HG03342 (cell line): ENCODE results near the gene TRAPPC6A.
A peak's percentile ranks its signal among the peaks of the same experiment; 100 is the strongest.

Experiments
- ATAC-seq: cut with Tn5 transposase; IDR thresholded peaks from one replicate; pipeline ENCODE4 v1.9.1; 2021; ENCODE audit warnings: mild to moderate bottlenecking, moderate library complexity; ENCODE audit not compliant: unreplicated experiment

The TRAPPC6A gene, protein sequence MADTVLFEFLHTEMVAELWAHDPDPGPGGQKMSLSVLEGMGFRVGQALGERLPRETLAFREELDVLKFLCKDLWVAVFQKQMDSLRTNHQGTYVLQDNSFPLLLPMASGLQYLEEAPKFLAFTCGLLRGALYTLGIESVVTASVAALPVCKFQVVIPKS

DNA sequence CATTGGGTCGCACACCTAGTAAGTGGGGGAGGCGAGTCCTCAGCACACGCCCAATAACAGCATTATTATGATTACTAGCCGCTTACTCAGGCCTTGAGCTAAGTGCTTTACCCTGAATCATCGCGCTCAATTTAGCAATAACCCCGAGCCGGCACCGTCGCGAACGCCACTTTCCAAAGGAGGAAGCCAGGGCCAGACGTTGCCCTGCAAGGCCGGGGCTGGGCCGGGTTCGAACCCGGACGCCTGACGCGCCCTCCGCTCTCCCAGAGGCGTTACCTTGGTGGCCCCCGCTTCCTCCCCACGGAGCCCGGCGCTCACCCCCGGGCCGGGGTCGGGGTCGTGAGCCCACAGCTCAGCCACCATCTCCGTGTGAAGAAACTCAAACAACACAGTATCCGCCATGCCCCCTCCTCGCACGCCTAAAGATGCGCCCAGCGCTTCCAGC, at the start of gene TRAPPC6A:
TSS of gene TRAPPC6A (minus strand) at position 421 of the 445 bp plus-strand sequence. CDS start at position 402, 19 bp downstream.
- ATAC-seq, result peak; percentile 7

DNA sequence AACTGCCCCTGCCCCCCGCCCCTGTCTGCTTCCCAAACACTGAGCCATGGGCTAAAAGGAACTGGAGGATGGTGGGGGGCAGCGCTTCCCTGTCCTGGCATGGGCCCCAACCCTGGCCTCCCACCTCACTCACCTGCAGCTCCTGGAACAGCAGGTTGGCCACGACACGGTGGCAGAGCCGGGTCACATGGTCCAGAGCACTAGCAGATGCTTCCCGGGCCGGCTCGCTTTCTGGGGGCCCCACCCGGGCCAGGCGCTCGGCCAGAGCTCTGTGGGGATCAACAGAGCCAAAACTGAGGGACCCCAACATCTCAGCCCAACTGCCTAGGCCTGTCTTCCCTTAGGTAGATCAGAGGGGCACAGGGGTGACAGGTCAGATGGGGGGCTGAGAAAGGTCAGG, 46.6 kb upstream of the TRAPPC6A start:
- ATAC-seq, result no peak

DNA sequence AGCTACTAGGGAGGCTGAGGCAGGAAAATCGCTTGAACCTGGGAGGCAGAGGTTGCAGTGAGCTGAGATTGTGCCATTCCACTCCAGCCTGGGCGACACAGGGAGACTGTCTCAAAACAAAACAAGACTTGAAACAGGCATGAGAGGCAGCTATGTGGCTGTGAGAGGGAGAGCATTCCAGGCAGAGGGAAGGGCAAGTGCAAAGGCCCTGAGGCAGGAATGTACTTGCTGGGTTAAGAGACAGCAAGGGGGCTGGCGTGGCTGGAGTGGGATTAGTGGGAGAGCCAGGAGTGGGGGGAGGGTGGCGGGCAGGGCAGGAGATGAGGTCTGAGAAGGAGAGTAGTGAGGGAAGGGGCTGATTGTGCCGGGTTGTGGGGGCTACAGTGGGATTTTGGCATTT, 45.8 kb upstream of the TRAPPC6A start:
- ATAC-seq, result no peak

DNA sequence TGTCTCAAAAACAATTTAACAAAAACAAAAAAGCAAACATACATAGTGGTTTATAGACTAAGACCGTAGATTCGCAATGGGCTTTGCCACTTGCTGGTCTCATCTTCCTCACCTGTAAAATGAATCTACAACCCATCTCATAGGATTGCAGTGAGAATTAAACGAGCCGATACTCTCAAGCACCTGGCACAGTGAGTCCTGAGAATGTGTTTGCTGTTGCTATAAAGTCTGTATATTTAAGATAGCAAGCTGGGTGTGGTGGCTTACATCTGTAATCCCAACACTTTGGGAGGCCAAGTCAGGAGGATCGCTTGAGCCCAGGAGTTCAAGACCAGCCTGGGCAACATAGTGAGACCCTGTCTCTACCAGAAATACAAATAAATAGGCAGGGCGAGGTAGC, 44.7 kb upstream of the TRAPPC6A start:
- no peak for ATAC-seq

DNA sequence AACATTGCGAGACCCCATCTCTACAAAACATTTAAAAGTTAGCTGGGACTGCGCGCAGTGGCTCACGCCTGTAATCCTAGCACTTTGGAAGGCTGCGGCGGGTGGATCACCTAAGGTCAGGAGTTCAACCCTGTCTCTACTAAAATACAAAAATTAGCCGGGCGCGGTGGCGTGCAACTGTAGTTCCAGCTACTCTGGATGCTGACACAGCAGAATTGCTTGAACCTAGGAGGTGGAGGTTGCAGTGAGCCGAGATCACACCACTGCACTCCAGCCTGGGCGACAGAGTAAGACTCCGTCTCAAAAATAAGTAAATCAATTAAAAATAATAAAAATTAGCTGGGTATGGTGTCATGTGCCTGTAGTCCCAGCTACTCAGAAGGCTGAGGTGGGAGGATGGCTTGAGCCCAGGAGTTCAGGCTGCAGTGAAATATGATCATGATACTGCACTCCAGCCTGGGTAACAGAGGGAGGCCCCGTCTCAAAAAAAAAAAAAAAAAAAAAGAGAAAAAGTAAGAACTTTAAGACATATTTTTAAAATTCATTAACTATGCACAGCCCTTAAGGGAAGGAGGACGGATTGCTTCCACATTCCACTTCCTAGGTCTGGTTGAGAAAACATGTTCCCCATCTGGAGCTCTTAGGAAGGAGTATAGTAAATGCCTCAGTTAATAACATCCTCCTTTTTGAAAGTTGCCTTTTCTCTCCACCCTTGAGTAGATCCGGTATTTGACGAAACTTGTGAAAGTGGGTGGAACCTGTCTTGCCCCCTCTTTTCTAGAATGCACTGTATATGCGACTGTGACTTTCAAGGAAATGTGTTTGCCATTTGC, 41.1 kb upstream of the TRAPPC6A start:
- ATAC-seq, result no peak

DNA sequence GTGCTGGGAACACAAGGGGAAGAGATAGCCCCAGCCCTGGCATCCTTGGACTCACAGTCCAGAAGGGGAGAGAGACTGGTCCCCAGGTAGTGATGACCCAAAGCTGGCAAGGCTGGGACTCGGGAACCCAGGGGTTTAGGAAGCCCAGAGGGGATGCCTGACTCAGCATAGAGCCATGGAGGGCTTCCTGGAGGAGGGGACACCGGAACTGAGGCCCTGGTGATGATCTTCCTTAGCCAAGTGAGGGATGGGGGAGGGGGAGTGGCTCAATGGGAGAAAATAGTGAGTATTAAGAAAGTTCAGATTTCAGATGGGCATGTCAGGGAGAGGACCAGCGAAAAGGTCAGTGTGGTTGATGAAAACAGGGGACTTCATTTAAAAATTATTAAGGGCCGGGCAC, 40.4 kb upstream of the TRAPPC6A start:
- ATAC-seq, result no peak

DNA sequence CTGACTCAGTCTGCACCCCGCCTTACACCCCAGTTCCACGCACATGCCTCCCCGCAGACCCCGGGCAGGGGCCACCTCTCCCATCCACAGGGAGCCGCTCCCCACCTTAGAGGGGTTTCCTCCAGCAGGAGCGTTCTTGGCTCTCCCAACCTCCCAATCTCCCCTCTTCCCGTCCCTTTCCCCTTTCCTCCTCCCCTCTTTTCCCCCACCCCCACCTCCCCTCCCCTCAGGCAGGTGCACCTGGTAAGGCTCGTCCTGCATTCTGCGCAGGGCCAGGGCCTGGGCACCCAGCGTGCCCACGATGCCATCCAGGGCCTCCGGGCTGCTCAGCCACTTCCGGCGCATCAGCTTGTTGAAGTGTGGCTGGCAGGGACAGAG, 39.9 kb upstream of the TRAPPC6A start:
- no peak for ATAC-seq

DNA sequence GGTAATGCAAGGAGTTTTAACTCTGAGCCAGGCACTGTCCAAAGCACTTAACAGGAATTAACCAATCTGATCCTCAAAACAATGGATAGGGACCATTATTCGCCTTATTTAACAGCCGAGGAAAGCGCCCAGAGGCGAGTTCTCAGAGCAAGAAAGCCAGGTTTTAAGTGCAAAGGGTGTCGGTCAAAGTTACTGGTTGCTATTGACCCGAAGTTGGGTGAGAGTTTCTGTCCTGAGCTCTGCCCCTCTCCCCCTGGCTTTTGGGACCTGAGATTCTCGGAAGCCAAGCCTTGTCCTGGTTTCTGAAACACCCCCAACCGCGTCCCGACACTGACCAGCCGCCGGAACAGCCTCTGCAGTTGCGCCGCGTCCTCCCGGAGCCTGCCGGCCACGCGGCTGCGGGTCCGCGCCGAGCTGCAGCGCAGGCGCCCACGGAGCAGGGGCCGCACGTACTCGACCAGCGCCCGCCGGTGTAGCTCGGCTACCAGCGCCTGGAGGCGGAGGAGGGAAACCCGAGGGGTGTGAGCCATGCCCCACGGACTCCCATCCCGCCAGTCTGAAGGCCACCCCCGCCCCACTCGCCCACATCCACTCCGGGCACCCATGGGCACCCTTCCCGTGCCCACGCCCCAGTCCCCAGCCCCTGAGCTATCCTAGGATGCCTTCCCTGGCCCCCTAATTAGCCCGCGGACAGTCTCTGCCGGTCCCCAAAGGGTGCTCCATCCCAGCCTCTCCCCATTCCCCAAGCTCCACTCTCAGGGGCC, 39.3 kb upstream of the TRAPPC6A start:
- no peak for ATAC-seq

DNA sequence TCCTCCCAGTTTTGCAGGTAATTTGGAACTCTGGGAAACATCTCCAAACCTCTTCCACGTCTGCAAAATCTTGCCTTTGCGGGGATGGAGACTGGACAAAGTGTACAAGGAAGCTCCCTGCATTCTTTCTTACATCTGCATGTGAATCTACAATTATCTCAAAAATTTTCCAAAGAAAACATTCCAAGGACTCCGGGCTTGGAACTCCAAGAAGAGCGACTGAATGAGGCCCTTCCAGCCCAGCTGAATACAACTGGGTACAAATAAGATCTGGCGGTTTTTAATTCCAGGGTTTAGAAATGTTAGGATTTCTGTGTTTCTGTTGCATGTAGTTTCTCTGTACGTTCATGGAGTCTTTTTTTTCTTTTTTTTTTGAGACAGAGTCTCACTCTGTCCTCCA, 38.6 kb upstream of the TRAPPC6A start:
- ATAC-seq, result no peak

DNA sequence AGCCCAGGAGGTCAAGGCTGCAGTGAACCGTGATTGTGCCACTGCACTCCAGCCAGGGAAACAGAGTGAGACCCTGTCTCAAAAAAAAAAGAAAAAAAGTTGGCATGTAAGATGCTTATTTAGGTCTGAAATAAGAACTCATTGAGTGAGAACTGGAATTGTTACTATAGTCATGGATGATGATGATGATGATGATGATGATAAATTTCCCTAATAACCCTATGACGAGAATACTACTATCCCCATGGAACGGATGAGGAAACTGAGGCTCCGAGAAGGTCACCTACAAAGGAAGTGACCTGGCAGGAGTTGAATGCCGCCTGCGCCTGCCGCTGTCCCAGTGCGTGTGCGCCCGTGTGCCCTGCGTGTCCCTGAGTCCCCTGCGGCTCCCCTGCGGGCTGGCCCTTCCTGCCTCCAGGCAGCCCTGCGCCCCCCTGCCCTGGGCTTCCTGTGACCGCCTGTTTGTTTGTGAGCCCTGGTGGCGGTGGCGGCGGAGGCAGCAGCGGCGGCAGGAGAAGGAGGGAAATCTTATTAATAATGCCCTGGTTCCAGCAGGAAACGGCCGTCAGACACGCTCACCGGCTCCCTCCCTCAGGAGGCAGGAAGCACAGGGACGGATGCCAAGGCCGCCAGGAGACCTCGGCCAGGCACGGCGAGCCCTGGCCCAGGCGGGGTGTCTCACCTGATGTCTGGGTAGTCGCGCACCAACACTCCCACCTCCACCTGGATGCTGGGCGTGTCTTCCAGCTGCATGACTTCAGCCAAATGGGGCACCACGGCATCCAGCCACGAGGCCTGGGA, 37.6 kb upstream of the TRAPPC6A start:
- ATAC-seq, result no peak

DNA sequence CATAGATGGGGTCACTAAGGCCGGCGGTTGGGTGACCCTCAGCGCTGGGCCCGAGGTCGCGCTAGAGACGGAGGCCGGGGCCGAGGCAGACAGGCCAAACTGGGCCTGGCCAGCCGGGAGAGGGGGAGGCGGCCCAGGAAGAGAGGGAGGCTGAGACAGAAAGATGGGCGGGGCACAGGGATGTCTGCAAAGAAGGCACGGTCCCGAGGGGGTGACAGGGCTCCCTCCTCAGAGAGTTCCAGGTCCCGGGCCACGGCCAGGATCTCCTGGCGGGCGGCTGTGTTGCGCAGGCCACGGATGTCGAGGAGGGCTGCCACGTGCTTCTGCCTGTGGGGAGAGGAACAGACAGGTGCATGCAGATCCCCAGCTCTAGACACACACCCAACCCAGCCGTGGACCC, 35.0 kb upstream of the TRAPPC6A start:
- ATAC-seq, result no peak

DNA sequence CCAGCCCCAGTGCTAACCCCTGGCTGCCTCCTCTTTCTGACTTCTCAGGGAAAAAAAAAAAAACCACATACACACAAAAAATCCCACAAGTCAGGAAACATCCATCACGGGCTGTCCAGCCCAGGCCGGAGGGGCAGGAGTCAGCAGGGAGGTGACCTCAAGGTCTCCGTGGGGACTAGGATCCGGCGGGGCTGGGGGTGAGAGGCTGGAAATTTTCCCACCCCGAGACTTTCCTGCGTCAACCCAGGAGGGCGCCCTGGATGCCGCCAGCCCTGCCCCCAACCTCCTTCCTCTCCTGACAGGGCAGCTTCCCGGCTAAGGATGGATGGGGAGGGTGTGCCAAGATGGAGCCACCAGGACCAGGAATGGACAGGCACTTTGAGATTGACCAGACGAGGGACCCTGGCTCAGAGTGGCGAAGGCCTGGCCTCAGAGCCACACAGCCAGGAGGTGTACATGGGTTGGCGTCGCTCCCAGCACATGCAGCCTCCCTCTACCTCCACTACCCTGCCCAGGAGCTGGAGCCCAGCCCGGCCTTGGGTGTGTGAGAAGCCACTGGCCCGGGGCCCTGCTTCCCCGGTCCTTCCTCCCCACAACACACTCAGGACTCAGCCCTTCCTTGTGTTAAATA, 33.8 kb upstream of the TRAPPC6A start:
- no peak for ATAC-seq

DNA sequence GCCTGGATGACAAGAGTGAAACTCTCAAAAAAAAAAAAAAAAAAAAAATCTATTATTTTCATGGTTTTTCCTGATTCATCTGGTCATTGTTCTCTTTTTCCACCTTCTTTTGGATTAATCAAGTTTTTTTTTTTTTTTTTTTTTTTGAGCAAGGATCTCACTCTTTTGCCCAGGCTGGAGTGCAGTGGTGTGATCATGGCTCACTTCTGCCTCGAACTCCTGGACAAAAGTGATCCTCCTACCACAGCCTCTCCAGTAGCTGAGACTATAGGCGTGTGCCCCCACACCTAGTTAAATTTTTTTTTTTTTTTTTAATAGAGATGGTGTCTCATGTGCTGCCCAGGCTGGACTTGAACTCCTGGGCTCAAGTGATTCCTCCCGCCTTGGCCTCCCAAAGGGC, 28.3 kb upstream of the TRAPPC6A start:
- no peak for ATAC-seq

DNA sequence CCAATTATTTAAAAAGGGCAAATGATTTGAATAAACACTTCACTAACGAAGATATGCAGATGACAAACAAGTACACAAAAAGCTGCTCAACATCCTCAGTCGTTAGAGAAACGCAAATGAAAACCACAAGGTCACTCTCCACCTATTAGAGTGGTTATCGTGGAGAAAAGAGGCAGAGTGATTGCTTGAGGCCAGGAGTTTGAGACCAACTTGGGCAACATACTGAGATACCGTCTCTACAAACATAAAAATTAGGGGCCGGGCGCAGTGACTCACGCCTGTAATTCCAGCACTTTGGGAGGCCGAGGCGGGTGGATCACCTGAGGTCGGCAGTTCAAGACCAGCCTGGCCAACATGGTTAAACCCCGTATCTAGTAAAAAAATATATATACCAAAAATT, 27.8 kb upstream of the TRAPPC6A start:
- no peak for ATAC-seq

DNA sequence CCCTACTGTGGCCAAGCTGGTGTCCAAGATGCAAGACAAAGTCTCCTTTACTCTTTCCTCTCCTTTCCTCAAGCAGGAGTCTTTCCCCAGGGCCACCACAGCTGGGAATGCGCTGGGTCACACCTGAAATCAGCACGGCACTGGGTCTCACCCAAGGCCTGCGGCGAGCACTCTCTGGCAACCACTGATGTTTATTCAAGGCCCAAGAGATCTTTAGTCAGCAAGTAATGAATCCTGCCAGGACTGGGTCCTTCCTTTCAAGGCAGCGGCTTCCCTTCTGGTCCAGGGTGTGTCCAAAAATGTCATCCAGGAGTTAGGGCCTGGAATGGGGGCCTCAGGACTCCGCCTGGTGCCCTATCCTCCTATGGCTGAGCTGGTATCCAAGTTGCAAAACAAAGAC, 24.6 kb upstream of the TRAPPC6A start:
- no peak for ATAC-seq

DNA sequence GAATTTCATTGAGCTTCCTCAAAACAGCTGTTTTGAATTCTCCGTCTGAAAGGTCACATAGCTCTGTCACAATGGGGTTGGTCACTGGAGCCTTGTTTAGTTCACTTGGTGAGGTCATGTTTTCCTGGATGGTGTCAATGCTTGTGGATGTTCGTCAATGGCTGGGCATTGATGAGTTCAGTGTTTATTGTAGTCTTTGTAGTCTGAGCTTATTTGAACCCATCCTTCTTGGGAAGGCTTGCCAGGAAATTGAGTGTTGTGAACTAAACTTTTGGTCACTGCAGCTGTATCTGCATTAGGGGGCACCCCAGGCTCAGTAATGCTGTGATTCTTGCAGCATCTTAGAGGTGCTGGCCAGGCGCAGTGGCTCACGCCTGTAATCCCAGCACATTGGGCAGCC, 22.5 kb upstream of the TRAPPC6A start:
- ATAC-seq, result no peak

DNA sequence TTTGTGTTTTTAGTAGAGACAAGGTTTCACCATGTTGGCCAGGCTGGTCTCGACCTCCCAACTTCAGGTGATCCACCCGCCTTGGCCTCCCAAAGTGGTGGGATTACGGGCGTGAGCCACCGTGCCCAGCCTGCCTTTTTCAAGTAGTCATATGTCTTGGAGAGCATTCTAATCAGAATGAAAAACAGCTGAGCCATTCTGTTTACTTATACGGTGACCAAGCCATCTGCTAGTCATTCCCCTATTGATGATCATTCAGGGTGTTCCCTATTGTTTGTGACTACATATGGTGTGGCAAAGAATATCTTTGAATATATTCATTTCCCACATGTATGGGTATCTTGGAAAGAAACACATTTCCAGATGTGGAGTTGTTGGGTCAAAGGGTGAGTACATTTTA, 17.7 kb upstream of the TRAPPC6A start:
- ATAC-seq, result no peak

DNA sequence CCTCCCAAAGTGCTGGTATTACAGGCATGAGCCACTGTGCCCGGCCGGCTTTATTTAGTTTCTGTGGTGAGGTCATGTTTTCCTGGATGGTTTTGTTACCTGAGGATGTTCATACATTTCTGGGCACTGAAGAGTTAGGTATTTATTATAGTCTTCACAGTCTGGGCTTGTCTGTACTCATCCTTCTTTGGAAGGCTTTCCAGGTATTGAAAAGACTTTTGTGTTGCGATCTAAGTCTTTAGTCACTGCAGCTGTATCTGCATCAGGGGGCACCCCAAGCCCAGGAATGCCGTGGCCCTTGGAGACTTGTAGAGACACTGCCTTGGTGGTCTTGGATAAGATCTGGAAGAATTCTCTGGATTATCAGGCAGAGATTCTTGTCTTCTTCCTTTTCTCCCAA, 13.3 kb upstream of the TRAPPC6A start:
- ATAC-seq, result no peak

DNA sequence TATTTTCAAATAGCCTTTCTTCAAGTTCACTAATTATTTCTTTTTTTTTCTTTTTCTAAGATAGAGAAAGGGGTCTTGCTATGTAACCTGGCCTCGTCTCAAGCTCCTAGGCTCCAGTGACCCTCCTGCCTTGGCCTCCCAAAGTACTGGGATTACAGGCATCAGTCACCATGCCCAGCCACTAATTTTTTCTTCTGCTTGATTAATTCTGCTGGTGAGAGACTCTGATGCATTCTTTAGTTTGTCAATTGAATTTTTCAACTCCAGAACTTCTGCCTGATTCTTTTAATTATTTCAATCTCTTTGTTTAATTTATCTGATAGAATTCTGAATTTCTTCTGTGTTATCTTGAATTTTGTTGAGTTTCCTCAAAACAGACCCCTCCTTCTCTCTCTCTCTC, 11.9 kb upstream of the TRAPPC6A start:
- no peak for ATAC-seq

DNA sequence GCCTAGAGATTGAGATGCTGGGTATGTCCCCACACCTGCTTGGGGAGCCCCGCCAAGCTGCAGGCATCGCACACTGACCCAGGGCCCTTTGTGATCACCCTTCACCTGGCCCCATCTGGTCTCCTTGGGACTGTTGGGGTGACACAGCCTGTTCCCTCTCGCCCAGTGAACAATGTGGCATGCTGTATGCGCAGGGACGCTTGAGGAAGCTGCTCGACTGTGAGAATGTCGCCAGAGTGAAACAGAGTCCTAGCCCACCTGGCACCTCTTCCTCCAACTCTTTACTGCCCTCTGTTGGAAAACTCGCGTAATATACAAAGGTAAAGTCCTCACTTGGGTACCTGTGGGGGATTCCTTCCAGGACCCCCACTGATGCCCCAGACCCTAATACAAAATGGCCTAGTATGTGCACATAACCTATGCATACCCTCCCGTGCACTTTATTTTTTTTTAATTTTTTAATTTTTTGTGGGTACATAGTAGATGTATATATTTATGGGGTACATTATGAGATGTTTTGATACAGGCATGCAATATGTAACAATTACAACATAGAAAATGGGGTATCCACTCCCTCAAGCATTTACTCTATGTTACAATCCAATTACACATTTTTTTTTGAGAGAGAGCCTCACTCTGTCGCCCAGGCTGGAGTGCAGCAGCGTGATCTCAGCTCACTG, 9.5 kb upstream of the TRAPPC6A start:
- no peak for ATAC-seq
